HepG2 (cell line): Measurements from ENCODE around the gene BRAT1. TPM values are rescaled to one million over a fixed set of nuclear protein-coding genes. Genes with fewer than 3 reads are reported as not detected.

ENCODE experiments used
- ATAD3A ChIP-seq: sonication (generic); formaldehyde crosslinking; IDR thresholded peaks from 2 replicates; pipeline ENCODE4 v1.4.0; 2020; ENCODE audit warnings: missing genetic modification reagents
- ELF4 ChIP-seq: sonication (generic); formaldehyde crosslinking; IDR thresholded peaks from 2 replicates; pipeline ENCODE4 v1.5.0; 2020; ENCODE audit warnings: missing genetic modification reagents, mild to moderate bottlenecking, moderate library complexity, borderline replicate concordance
- FOXA1 ChIP-seq, 2 experiments: fragments of 450-650 bp in 1 of 2; sonication (generic) in 1 of 2; formaldehyde crosslinking in 1 of 2; IDR thresholded peaks; 2 replicates each; pipeline versions ENCODE4 v1.4.0 to v1.6.1; 2016 to 2020; ENCODE audit warnings: missing genetic modification reagents in 1 of 2
- GLI4 ChIP-seq: sonication (generic); formaldehyde crosslinking; IDR thresholded peaks from 2 replicates; pipeline ENCODE4 v1.5.1; 2020; ENCODE audit warnings: missing genetic modification reagents, mild to moderate bottlenecking, moderate library complexity, borderline replicate concordance
- HNF4G ChIP-seq, 2 experiments: sonication (generic) in 1 of 2; formaldehyde crosslinking in 1 of 2; IDR thresholded peaks; 2 replicates each; pipeline versions ENCODE4 v1.4.0 to v1.6.1; 2011 to 2020; ENCODE audit warnings: borderline replicate concordance in 2 of 2, low read depth in 2 of 2, mild to moderate bottlenecking in 2 of 2, low read length in 1 of 2, missing genetic modification reagents in 1 of 2, moderate library complexity in 1 of 2
- KDM5B ChIP-seq: sonication (generic); formaldehyde crosslinking; IDR thresholded peaks from 2 replicates; pipeline ENCODE4 v1.4.0; 2020; ENCODE audit warnings: missing genetic modification reagents, mild to moderate bottlenecking, borderline replicate concordance
- MYC ChIP-seq: sonication (generic); formaldehyde crosslinking; IDR thresholded peaks from 2 replicates; pipeline ENCODE4 v1.9.0; 2021; ENCODE audit warnings: missing genetic modification reagents, borderline replicate concordance
- NONO ChIP-seq, 2 experiments: fragments of 450-650 bp in 1 of 2; sonication (generic) in 1 of 2; formaldehyde crosslinking in 1 of 2; IDR thresholded peaks in 1 of 2; conservative IDR thresholded peaks in 1 of 2; 2 replicates each; pipeline versions ENCODE4 v1.6.1 to v1.8.0; 2017 to 2022; ENCODE audit warnings: mild to moderate bottlenecking in 1 of 2, missing genetic modification reagents in 1 of 2, moderate library complexity in 1 of 2
- PATZ1 ChIP-seq: sonication (generic); formaldehyde crosslinking; IDR thresholded peaks from 2 replicates; pipeline ENCODE4 v1.4.0; 2020; ENCODE audit warnings: missing genetic modification reagents
- RBFOX2 ChIP-seq: fragments of 200-400 bp; formaldehyde crosslinking; IDR thresholded peaks from 2 replicates; pipeline ENCODE4 v1.6.1; 2017; ENCODE audit warnings: low read depth, mild to moderate bottlenecking, low read length
- SMAD9 ChIP-seq: sonication (generic); formaldehyde crosslinking; IDR thresholded peaks from 2 replicates; pipeline ENCODE4 v1.5.1; 2020; ENCODE audit warnings: mild to moderate bottlenecking, missing genetic modification reagents
- SP5 ChIP-seq: IDR thresholded peaks from 2 replicates; pipeline ENCODE4 v1.6.1; 2016; ENCODE audit warnings: low read depth, borderline replicate concordance
- TMF1 ChIP-seq: sonication (generic); formaldehyde crosslinking; IDR thresholded peaks from 2 replicates; pipeline ENCODE4 v1.8.1; 2022; ENCODE audit warnings: low read depth, missing genetic modification reagents
- ZFX ChIP-seq: sonication (generic); formaldehyde crosslinking; IDR thresholded peaks from 2 replicates; pipeline ENCODE4 v1.4.0; 2020; ENCODE audit warnings: mild to moderate bottlenecking, low read depth, missing genetic modification reagents, moderate library complexity
- ZNF138 ChIP-seq: sonication (generic); formaldehyde crosslinking; IDR thresholded peaks from 2 replicates; pipeline ENCODE4 v1.5.0; 2020; ENCODE audit warnings: mild to moderate bottlenecking, low read depth, missing genetic modification reagents
- ZNF230 ChIP-seq: sonication (generic); formaldehyde crosslinking; IDR thresholded peaks from 2 replicates; pipeline ENCODE4 v1.4.0; 2020; ENCODE audit warnings: mild to moderate bottlenecking, missing genetic modification reagents
- ZNF3 ChIP-seq: IDR thresholded peaks from 2 replicates; pipeline ENCODE4 v1.7.0; 2017; ENCODE audit warnings: inconsistent platforms
- ZNF343 ChIP-seq: sonication (generic); formaldehyde crosslinking; IDR thresholded peaks from 2 replicates; pipeline ENCODE4 v1.4.0; 2020; ENCODE audit warnings: mild to moderate bottlenecking, missing genetic modification reagents
- ZNF546 ChIP-seq: sonication (generic); formaldehyde crosslinking; conservative IDR thresholded peaks from 2 replicates; pipeline ENCODE4 v1.8.1; 2023; ENCODE audit warnings: mild to moderate bottlenecking, missing genetic modification reagents
- ZNF782 ChIP-seq: sonication (generic); formaldehyde crosslinking; IDR thresholded peaks from 2 replicates; pipeline ENCODE4 v1.4.0; 2020; ENCODE audit warnings: missing genetic modification reagents, mild to moderate bottlenecking, borderline replicate concordance
- polyA plus RNA-seq, 8 experiments: library from polyadenylated mRNA; depleted of rRNA in 3 of 8; stranded (reverse) in 7 of 8; unstranded in 1 of 8; fragments of >200 nt; fragmentation: Illumina TruSeq in 4 of 8; extraction: Trizol in 4 of 8; gene quantifications; 2 replicates each; pipeline versions ENCODE4 v1.2.1 to v1.2.3, GENCODE V29; 2011 to 2016; ENCODE audit warnings: low read depth in 4 of 8, missing spikeins in 1 of 8, mixed read lengths in 1 of 8; ENCODE audit not compliant: insufficient read depth in 1 of 8
- total RNA-seq, 5 experiments: library from RNA; depleted of rRNA; stranded (reverse); fragments of >200 nt; fragmentation: Illumina TruSeq; extraction: Trizol; gene quantifications; 2 replicates each; pipeline ENCODE4 v1.2.3, GENCODE V29; 2016; ENCODE audit warnings: low read depth in 1 of 5
- TF ChIP-seq, protein P1 (sequence below): sonication (generic); formaldehyde crosslinking; IDR thresholded peaks from 2 replicates; pipeline ENCODE4 v1.4.0; 2020; ENCODE audit warnings: mild to moderate bottlenecking, missing genetic modification reagents
- TF ChIP-seq, protein P2 (sequence below): sonication (generic); formaldehyde crosslinking; IDR thresholded peaks from 2 replicates; pipeline ENCODE4 v1.5.0; 2020; ENCODE audit warnings: mild to moderate bottlenecking, missing genetic modification reagents

BRAT1 gene
- total and polyA plus RNA-seq, 2 of the 13 experiments (the other 11 are each of a cell fraction or from before 2014, with no cell fraction given), result 10.2 to 20.3 TPM

DNA sequence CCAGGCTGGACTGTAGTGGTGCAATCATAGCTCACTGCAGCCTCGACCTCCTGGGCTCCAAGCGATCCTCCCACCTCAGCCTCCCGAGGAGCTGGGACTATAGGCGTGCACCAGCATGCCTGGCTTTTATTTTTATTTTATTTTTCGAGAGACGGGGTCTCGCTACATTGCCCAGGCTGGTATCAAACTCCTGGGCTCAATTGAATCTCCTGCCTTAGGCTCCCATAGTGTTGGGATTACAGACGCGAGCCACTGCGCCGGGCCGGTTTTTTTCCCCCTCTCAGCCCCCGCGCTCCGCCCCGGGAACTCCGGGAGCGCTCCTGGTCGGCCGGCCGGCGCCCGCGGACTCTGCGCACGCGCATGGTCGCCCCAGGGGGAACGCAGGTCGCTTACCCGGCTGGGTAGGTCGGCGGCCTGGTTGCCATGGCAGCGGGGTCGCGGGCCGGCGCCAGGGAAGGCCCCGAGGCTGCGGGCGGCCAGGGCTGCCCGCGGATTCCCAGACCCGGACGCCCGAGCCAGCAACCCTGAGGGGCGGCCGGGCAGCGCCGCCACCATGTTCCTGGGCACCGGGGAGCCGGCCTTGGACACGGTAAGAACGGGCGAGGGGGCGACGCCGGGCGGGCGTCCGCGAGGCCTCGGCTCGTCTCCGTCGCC, 3.4 kb upstream of the BRAT1 start, which contains the start of gene IQCE (continued):
- TF ChIP-seq PATZ1 (CRISPR knock-in tag), result peak; percentile 78
- no peak for TF ChIP-seq HNF4G (IDR thresholded peaks at IDR 0.05; ENCODE audit: borderline replicate concordance, low read depth, low read length)
- TF ChIP-seq HNF4G (CRISPR knock-in tag; IDR thresholded peaks at IDR 0.05; ENCODE audit: borderline replicate concordance, low read depth), result peak; percentile 36; the same call in 1 of the 2 replicates
- TF ChIP-seq MYC (CRISPR knock-in tag), result peak; percentile 4; the same call in 1 of the 2 replicates
- peak; percentile 27; the same call in 1 of the 2 replicates for TF ChIP-seq RBFOX2
- TF ChIP-seq GLI4 (CRISPR knock-in tag), result 0 out of 2 replicates have a peak, but pooled peaks have one; percentile 33
- TF ChIP-seq ZNF782 (CRISPR knock-in tag), result peak; percentile 24; the same call in 1 of the 2 replicates
- TF ChIP-seq, protein P1, sequence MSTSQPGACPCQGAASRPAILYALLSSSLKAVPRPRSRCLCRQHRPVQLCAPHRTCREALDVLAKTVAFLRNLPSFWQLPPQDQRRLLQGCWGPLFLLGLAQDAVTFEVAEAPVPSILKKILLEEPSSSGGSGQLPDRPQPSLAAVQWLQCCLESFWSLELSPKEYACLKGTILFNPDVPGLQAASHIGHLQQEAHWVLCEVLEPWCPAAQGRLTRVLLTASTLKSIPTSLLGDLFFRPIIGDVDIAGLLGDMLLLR (CRISPR knock-in tag), result peak; percentile 24; the same call in 1 of the 2 replicates
- 0 out of 2 replicates have a peak, but pooled peaks have one; percentile 50 for TF ChIP-seq SP5 (CRISPR knock-in tag)
- TF ChIP-seq ZNF138 (CRISPR knock-in tag), result peak; percentile 54; the same call in 1 of the 2 replicates
- TF ChIP-seq TMF1 (CRISPR knock-in tag), result no peak
- TF ChIP-seq, protein P2, sequence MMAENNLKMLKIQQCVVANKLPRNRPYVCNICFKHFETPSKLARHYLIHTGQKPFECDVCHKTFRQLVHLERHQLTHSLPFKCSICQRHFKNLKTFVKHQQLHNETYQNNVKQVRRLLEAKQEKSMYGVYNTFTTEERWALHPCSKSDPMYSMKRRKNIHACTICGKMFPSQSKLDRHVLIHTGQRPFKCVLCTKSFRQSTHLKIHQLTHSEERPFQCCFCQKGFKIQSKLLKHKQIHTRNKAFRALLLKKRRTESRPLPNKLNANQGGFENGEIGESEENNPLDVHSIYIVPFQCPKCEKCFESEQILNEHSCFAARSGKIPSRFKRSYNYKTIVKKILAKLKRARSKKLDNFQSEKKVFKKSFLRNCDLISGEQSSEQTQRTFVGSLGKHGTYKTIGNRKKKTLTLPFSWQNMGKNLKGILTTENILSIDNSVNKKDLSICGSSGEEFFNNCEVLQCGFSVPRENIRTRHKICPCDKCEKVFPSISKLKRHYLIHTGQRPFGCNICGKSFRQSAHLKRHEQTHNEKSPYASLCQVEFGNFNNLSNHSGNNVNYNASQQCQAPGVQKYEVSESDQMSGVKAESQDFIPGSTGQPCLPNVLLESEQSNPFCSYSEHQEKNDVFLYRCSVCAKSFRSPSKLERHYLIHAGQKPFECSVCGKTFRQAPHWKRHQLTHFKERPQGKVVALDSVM (CRISPR knock-in tag), result peak; percentile 100
- peak; percentile 34; the same call in 1 of the 2 replicates for TF ChIP-seq ZNF230
- no peak for TF ChIP-seq ATAD3A (CRISPR knock-in tag)
- no peak for TF ChIP-seq ELF4 (CRISPR knock-in tag)
- no peak for TF ChIP-seq NONO (IDR thresholded peaks at IDR 0.05)
- peak; percentile 74 for TF ChIP-seq NONO (CRISPR knock-in tag; conservative IDR thresholded peaks at IDR 0.05)
- no peak for TF ChIP-seq FOXA1 (IDR thresholded peaks at IDR 0.05)
- no peak for TF ChIP-seq FOXA1 (CRISPR knock-in tag; IDR thresholded peaks at IDR 0.05)
- no peak for TF ChIP-seq SMAD9 (CRISPR knock-in tag)
- TF ChIP-seq ZNF546 (CRISPR knock-in tag), result no peak
- peak; percentile 54; the same call in 1 of the 2 replicates for TF ChIP-seq KDM5B (CRISPR knock-in tag)
- peak; percentile 87 for TF ChIP-seq ZNF3 (CRISPR knock-in tag)
- peak; percentile 77 for TF ChIP-seq ZFX (CRISPR knock-in tag)
- TF ChIP-seq ZNF343 (CRISPR knock-in tag), result 0 out of 2 replicates have a peak, but pooled peaks have one; percentile 28
